ENCODE measurements around the gene IFNL1.

GRCh38 chr19:39293394-39293793 is 2.8 kb upstream of the IFNL1 start:
- TF ChIP-seq CTCF (IDR thresholded peaks at IDR 0.05; ENCODE audit: low read depth, low read length, missing input control) = no peak
- TF ChIP-seq TAF1 (conservative IDR thresholded peaks at IDR 0.05) = no peak
- no peak for TF ChIP-seq GABPA (IDR thresholded peaks at IDR 0.05 in 1 of 2, conservative IDR thresholded peaks at IDR 0.05 in 1 of 2)
- TF ChIP-seq YY1 (IDR thresholded peaks at IDR 0.05) = no peak
